H1 (cell line): Measurements from ENCODE around the gene LMX1A. TPM values are rescaled to one million over a fixed set of nuclear protein-coding genes. Genes with fewer than 3 reads are reported as not detected.

Experiments used
- CTCF ChIA-PET: fragments of 300-600 bp; sonication (Branson Sonifier 250); formaldehyde crosslinking; loops from one replicate; lab custom pipeline; 2021; ENCODE audit not compliant: partially characterized antibody; lab: Charles Lee
- POLR2A ChIA-PET: fragments of 300-600 bp; sonication (Branson Sonifier 250); formaldehyde crosslinking; loops from one replicate; lab custom pipeline; 2021; ENCODE audit warnings: inconsistent platforms; ENCODE audit not compliant: partially characterized antibody; lab: Charles Lee
- DNase-seq, 2 experiments: peaks; one replicate each; pipeline versions ENCODE4 v3.0.0 to v3.0.0-alpha.2; 2010 to 2022; ENCODE audit warnings: low spot score in 2 of 2, low read depth in 1 of 2, mixed read lengths in 1 of 2
- FAIRE-seq: peaks from 2 replicates; lab custom pipeline; 2011; peaks lifted over from hg19 to GRCh38; lab: Jason Lieb, UNC
- H2AFZ ChIP-seq: 2 replicates; pipeline ENCODE4 v1.8.1; 2012; ENCODE audit warnings: low read length, inconsistent platforms
- H2AK5ac ChIP-seq: 2 replicates; pipeline ENCODE4 v1.6.1; 2013; ENCODE audit warnings: low read depth, low read length
- H2BK120ac ChIP-seq: replicated peaks from 2 replicates; pipeline ENCODE3; 2013; ENCODE audit warnings: low read depth, low read length, inconsistent platforms
- H2BK12ac ChIP-seq: 2 replicates; pipeline ENCODE4 v1.6.1; 2013; ENCODE audit warnings: low read depth, low read length
- H2BK15ac ChIP-seq: 2 replicates; pipeline ENCODE4 v1.6.1; 2013; ENCODE audit warnings: low read length
- H2BK20ac ChIP-seq: 2 replicates; pipeline ENCODE4 v1.6.1; 2013; ENCODE audit warnings: low read length
- H2BK5ac ChIP-seq: 2 replicates; pipeline ENCODE4 v1.6.1; 2013; ENCODE audit warnings: low read depth, low read length
- H3K14ac ChIP-seq: 2 replicates; pipeline ENCODE4 v1.6.1; 2013; ENCODE audit warnings: inconsistent platforms; ENCODE audit not compliant: insufficient read length
- H3K18ac ChIP-seq: 2 replicates; pipeline ENCODE4 v1.6.1; 2013; ENCODE audit warnings: low read length; ENCODE audit errors: extremely low read depth
- H3K23ac ChIP-seq: 2 replicates; pipeline ENCODE4 v1.6.1; 2013; ENCODE audit warnings: inconsistent platforms; ENCODE audit not compliant: insufficient read length
- H3K23me2 ChIP-seq: 2 replicates; pipeline ENCODE4 v1.6.1; 2013; ENCODE audit warnings: low read depth, low read length
- H3K27ac ChIP-seq: 2 replicates; pipeline ENCODE4 v1.6.1; 2011; ENCODE audit warnings: low read depth, low read length, inconsistent platforms
- H3K27me3 ChIP-seq, 4 experiments: replicated peaks in 1 of 4; 1 replicate in 1 of 4; 2 replicates in 3 of 4; pipeline versions ENCODE4 v1.6.1 to v1.8.1; 2011 to 2013; ENCODE audit warnings: low read length in 3 of 4, mild to moderate bottlenecking in 3 of 4, inconsistent platforms in 2 of 4, mixed read lengths in 2 of 4, moderate library complexity in 1 of 4; ENCODE audit not compliant: control insufficient read depth in 3 of 4, insufficient read depth in 3 of 4; ENCODE audit errors: extremely low read depth in 1 of 4
- H3K36me3 ChIP-seq, 4 experiments: 2 replicates each; pipeline versions ENCODE4 v1.6.1 to v1.8.1; 2011 to 2013; ENCODE audit warnings: mild to moderate bottlenecking in 4 of 4, low read length in 3 of 4, moderate library complexity in 2 of 4, control low read depth in 1 of 4, inconsistent platforms in 1 of 4; ENCODE audit not compliant: insufficient read depth in 4 of 4, control insufficient read depth in 2 of 4
- H3K4ac ChIP-seq: replicated peaks from 2 replicates; pipeline ENCODE3; 2013; ENCODE audit warnings: low read length, low read depth, mixed read lengths, inconsistent platforms; ENCODE audit not compliant: insufficient read length
- H3K4me1 ChIP-seq, 4 experiments: replicated peaks in 1 of 4; 1 replicate in 1 of 4; 2 replicates in 3 of 4; pipeline versions ENCODE4 v1.6.1 to v1.8.1; 2011 to 2013; ENCODE audit warnings: low read length in 3 of 4, inconsistent platforms in 2 of 4, mixed read lengths in 1 of 4; ENCODE audit not compliant: insufficient read depth in 4 of 4, control insufficient read depth in 3 of 4
- H3K4me2 ChIP-seq, 2 experiments: 2 replicates each; pipeline versions ENCODE4 v1.6.1 to v1.8.1; 2011 to 2013; ENCODE audit warnings: low read depth in 2 of 2, low read length in 2 of 2, control low read depth in 1 of 2, inconsistent platforms in 1 of 2, mild to moderate bottlenecking in 1 of 2; ENCODE audit not compliant: insufficient read depth in 1 of 2
- H3K4me3 ChIP-seq, 4 experiments: fragments of 200-600, 300-600 bp in 1 of 4; sonication (generic), shearing (Covaris generic), sonication (Bioruptor Twin) in 1 of 4; 2 replicates each; pipeline versions ENCODE4 v1.5.1 to v1.8.1; 2011 to 2016; ENCODE audit warnings: low read length in 4 of 4, low read depth in 3 of 4, control low read depth in 2 of 4, inconsistent platforms in 2 of 4, mild to moderate bottlenecking in 2 of 4, mixed read lengths in 1 of 4, moderate library complexity in 1 of 4; ENCODE audit not compliant: insufficient read depth in 2 of 4; ENCODE audit errors: extremely low read depth in 1 of 4
- H3K56ac ChIP-seq: replicated peaks from 2 replicates; pipeline ENCODE3; 2013; ENCODE audit warnings: low read depth, mild to moderate bottlenecking, mixed read lengths, low read length, inconsistent platforms; ENCODE audit not compliant: insufficient read length
- H3K79me1 ChIP-seq: 2 replicates; pipeline ENCODE4 v1.6.1; 2013; ENCODE audit warnings: low read depth, low read length, control low read depth
- H3K79me2 ChIP-seq, 2 experiments: 2 replicates each; pipeline versions ENCODE4 v1.6.1 to v1.8.1; 2012 to 2013; ENCODE audit warnings: low read length in 2 of 2, mild to moderate bottlenecking in 2 of 2, inconsistent platforms in 1 of 2; ENCODE audit not compliant: insufficient read depth in 2 of 2, control insufficient read depth in 1 of 2
- H3K9ac ChIP-seq, 4 experiments: replicated peaks in 1 of 4; 1 replicate in 1 of 4; 2 replicates in 3 of 4; pipeline versions ENCODE4 v1.6.1 to v1.8.1; 2011 to 2013; ENCODE audit warnings: low read depth in 3 of 4, low read length in 3 of 4, control low read depth in 2 of 4, mild to moderate bottlenecking in 2 of 4, moderate library complexity in 2 of 4, inconsistent platforms in 1 of 4; ENCODE audit errors: extremely low read depth in 1 of 4
- H3K9me3 ChIP-seq, 2 experiments: 2 replicates each; pipeline versions ENCODE4 v1.6.1 to v1.8.1; 2012 to 2013; ENCODE audit warnings: mild to moderate bottlenecking in 2 of 2, moderate library complexity in 2 of 2, control low read depth in 1 of 2, inconsistent platforms in 1 of 2, low read depth in 1 of 2, low read length in 1 of 2, mixed read lengths in 1 of 2; ENCODE audit not compliant: insufficient read depth in 2 of 2
- H4K20me1 ChIP-seq, 2 experiments: replicated peaks in 1 of 2; 2 replicates each; pipeline versions ENCODE3 to v1.8.1; 2011 to 2013; ENCODE audit warnings: inconsistent platforms in 2 of 2, low read length in 2 of 2, mild to moderate bottlenecking in 1 of 2; ENCODE audit not compliant: insufficient read depth in 2 of 2, control insufficient read depth in 1 of 2
- H4K5ac ChIP-seq: 2 replicates; pipeline ENCODE4 v1.6.1; 2013; ENCODE audit warnings: low read length, low read depth, mixed read lengths, inconsistent platforms; ENCODE audit not compliant: insufficient read length
- H4K8ac ChIP-seq: 2 replicates; pipeline ENCODE4 v1.8.0; 2013; ENCODE audit warnings: mild to moderate bottlenecking, moderate library complexity, low read length, inconsistent platforms; ENCODE audit not compliant: insufficient read depth; ENCODE audit errors: extremely low read depth
- H4K91ac ChIP-seq: replicated peaks from 2 replicates; pipeline ENCODE3; 2013; ENCODE audit warnings: low read length, mixed read lengths, inconsistent platforms; ENCODE audit not compliant: insufficient read length
- WGBS, 2 experiments: shearing (Covaris generic) in 1 of 2; methylation state at CpG; one replicate each; pipeline versions ENCODE4 v1.1.6 to v1.1.7; 2013 to 2015; ENCODE audit warnings: low lambda C conversion rate in 2 of 2, mixed read lengths in 2 of 2, inconsistent platforms in 1 of 2, low coverage in 1 of 2, missing lambda C conversion rate in 1 of 2; ENCODE audit not compliant: insufficient replicate concordance in 2 of 2, insufficient coverage in 1 of 2, insufficient read length in 1 of 2; ENCODE audit errors: extremely low coverage in 1 of 2, missing lambda C conversion rate in 1 of 2; 5-methylcytosine and 5-hydroxymethylcytosine counted together
- polyA plus RNA-seq, 7 experiments: library from polyadenylated mRNA; depleted of rRNA in 3 of 7; stranded (reverse) in 5 of 7; unstranded in 2 of 7; fragments of >200 nt in 5 of 7; fragments of 200-250 nt in 2 of 7; gene quantifications; 1 replicate in 5 of 7; 2 replicates in 1 of 7; 4 replicates in 1 of 7; pipeline versions ENCODE4 v1.2.1 to v1.2.3, GENCODE V29; 2011 to 2013; ENCODE audit warnings: missing spikeins in 2 of 7, mixed read lengths in 2 of 7
- total RNA-seq: library from RNA; stranded (reverse); fragmentation: NEBNext Ultra II Directional; extraction: Animal tissue kit (Norgen Biotek cat#: 25700); gene quantifications from 2 replicates; pipeline ENCODE4 v1.2.1, GENCODE V29; 2021

The LMX1A gene
- total and polyA plus RNA-seq, 2 of the 8 experiments (the other 6 are each of a cell fraction or from before 2014, with no cell fraction given): not detected

DNA sequence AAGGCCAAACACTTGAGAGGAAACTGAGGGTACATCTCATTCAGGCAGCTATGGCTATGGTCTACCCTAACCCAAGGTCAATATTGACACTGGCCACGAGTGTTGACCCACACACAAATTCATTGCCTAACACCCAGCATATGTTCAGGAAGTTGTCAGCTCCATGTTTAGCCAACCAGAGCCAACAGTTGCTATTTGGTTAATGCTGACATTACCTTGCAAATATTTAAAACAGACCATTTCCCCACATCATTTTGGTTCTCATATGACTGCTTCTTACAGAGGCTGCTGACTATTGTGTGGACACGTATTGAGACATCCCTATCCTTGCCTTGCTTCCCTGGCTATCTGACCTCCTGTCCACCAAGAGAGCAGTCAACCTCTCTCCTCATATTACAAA is 97.3 kb downstream of the LMX1A start:
- Histone ChIP-seq H2BK12ac (no peak overlapping the region), H3K4me2 (no peak overlapping the region), H4K5ac (no peak overlapping the region), H2BK5ac (no peak overlapping the region), H3K9ac (no peak overlapping the region), H4K20me1 (no peaks in the 10 kb centered on the region), H3K23ac (no peak overlapping the region), H2BK20ac (no peak overlapping the region), H3K4me1 (no peaks in the 10 kb centered on the region; a peak in 1 of 7 replicates), H3K4ac (no peak overlapping the region), H2AFZ (no peak overlapping the region), H3K79me1 (no peaks in the 10 kb centered on the region), H3K56ac (no peak overlapping the region), H3K27me3 (peaks cover 0 to 3% (median 1%) of the 10 kb centered on the region in 4 experiments; a peak in 4 of 7 replicates), H3K9me3 (peaks cover 0 to 2% of the 10 kb centered on the region in 2 experiments; a peak in 1 of 4 replicates), H2BK120ac (no peak overlapping the region), H3K14ac (no peak overlapping the region), H3K4me3 (no peak overlapping the region), H3K27ac (no peak overlapping the region), H4K91ac (no peak overlapping the region), H4K8ac (no peak overlapping the region), H3K36me3 (no peaks in the 10 kb centered on the region), H3K23me2 (0 out of 2 replicates have a peak, but pooled peaks cover 1% of the 10 kb centered on the region), H3K79me2 (no peaks in the 10 kb centered on the region), H2AK5ac (no peak overlapping the region), H3K18ac (no peak overlapping the region), H2BK15ac (no peak overlapping the region)
- WGBS, 2 experiments: 85% methylated on average over 2 of the region's 2 CpGs; no CpG with 5 or more reads in 1 of the 2 experiments
- DNase-seq (no peak), FAIRE-seq (no peak)
- ChIA-PET POLR2A (no interaction called here), CTCF (interaction anchor here (0.6 to 6.8 kb wide), 26 partner anchors 9 to 141 kb away, joined by 3 to 138 read pairs (median 10); no protein-coding TSS in a partner anchor)
